HL-60 (cell line): ENCODE measurements around the gene SNRNP40.

ENCODE experiments used
- POLR2AphosphoS5 ChIP-seq: IDR thresholded peaks from 2 replicates; pipeline ENCODE4 v1.6.1; 2012; ENCODE audit warnings: low read depth
- SPI1 ChIP-seq: IDR thresholded peaks from 2 replicates; pipeline ENCODE4 v1.6.1; 2012; ENCODE audit warnings: low read depth, mild to moderate bottlenecking, borderline replicate concordance
- TF ChIP-seq, protein P1 (sequence below): IDR thresholded peaks from one replicate; pipeline ENCODE4 v1.5.1; 2011; ENCODE audit warnings: low read length, control low read depth, inconsistent platforms; ENCODE audit not compliant: insufficient read depth

DNA sequence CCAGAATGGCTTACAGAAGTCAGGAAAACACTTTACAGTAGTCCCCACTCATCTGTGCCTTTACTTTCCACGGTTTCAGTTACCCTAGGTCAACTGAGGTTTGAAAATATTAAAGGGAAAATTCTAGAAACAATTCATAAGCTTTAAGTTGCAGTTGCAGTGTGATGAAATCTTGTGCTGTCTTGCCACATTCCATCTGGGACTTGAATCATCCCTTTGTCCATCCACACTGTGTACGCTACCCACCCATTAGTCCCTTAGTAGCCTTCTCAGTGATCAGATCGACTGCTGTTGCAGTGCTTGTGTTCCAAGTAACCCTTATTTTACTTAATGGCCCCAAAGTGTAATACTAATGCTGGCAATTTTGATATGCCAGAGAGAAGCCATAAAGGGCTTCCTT is 30.8 kb upstream of the SNRNP40 start:
- TF ChIP-seq, protein P1, sequence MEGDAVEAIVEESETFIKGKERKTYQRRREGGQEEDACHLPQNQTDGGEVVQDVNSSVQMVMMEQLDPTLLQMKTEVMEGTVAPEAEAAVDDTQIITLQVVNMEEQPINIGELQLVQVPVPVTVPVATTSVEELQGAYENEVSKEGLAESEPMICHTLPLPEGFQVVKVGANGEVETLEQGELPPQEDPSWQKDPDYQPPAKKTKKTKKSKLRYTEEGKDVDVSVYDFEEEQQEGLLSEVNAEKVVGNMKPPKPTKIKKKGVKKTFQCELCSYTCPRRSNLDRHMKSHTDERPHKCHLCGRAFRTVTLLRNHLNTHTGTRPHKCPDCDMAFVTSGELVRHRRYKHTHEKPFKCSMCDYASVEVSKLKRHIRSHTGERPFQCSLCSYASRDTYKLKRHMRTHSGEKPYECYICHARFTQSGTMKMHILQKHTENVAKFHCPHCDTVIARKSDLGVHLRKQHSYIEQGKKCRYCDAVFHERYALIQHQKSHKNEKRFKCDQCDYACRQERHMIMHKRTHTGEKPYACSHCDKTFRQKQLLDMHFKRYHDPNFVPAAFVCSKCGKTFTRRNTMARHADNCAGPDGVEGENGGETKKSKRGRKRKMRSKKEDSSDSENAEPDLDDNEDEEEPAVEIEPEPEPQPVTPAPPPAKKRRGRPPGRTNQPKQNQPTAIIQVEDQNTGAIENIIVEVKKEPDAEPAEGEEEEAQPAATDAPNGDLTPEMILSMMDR, result no peak
- no peak for TF ChIP-seq SPI1
- TF ChIP-seq POLR2AphosphoS5, result no peak
